Measurements from ENCODE around the gene MXD4.

MXD4 gene

DNA sequence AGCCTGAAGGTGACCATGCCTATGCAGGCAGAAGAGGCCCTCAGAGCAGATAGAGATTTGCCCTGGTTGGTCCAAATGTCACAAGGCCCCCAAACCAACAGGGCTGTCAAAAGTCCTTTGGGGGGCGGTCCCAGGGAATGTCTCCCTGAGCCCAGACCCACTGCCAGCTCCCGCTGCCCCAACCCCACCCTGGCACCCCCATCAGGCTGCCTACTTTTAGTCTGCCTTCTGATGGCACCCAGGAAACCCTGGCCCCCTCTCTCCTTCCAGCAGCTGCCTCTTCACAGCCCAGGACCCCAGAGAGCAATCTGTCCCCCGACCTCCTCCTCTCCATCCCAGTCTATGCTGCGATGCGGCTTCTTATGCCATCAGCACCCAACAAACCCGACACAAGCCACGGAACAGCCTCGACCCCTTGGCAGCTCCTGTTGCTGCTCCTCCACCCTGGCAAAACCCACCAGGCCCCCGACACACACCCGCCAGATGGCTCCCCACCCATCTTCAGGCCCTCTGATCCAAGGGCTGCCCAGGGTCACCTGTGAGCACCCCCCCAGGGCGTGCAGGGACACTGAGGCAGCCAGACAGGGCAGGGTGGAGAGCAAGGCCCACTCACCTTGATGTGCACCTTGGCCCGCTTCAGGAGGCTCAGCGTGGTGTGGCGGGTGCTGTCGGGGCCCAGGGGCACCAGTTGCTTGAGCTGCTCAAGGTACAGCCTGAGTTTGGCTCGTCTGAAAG is 9.9 kb downstream of the MXD4 start:
- POLR2A ChIA-PET = interaction anchor here (1.0 to 1.6 kb wide), 3 partner anchors 8 to 10 kb away, joined by 3 to 6 read pairs (median 3); partner anchors contain the start of gene MXD4
- CTCF ChIA-PET = no interaction called here
- DNase-seq (ENCODE audit: extremely low spot score) = no peak
- no peak for TF ChIP-seq FOXK2 (IDR thresholded peaks at IDR 0.05)
- no peak for TF ChIP-seq SP1 (IDR thresholded peaks at IDR 0.05)
- TF ChIP-seq HDGF (IDR thresholded peaks at IDR 0.05; ENCODE audit: borderline replicate concordance) = no peak
- no peak for TF ChIP-seq FOXM1 (IDR thresholded peaks at IDR 0.05; ENCODE audit: borderline replicate concordance)
- TF ChIP-seq NFRKB (IDR thresholded peaks at IDR 0.05) = no peak
- no peak for TF ChIP-seq SUZ12 (IDR thresholded peaks at IDR 0.05)
- no peak for TF ChIP-seq ZNF384 (IDR thresholded peaks at IDR 0.05)
- no peak for TF ChIP-seq L3MBTL2 (conservative IDR thresholded peaks at IDR 0.05)
- no peak for TF ChIP-seq LEF1 (IDR thresholded peaks at IDR 0.05; ENCODE audit: borderline replicate concordance)
- TF ChIP-seq BHLHE40 (IDR thresholded peaks at IDR 0.05; ENCODE audit: borderline replicate concordance) = no peak
- TF ChIP-seq TARDBP (IDR thresholded peaks at IDR 0.05) = no peak
- no peak for TF ChIP-seq ARNT (IDR thresholded peaks at IDR 0.05)
- no peak for TF ChIP-seq CTBP1 (IDR thresholded peaks at IDR 0.05; ENCODE audit: borderline replicate concordance)
- TF ChIP-seq ELF4 (IDR thresholded peaks at IDR 0.05) = no peak
- TF ChIP-seq, protein P1, sequence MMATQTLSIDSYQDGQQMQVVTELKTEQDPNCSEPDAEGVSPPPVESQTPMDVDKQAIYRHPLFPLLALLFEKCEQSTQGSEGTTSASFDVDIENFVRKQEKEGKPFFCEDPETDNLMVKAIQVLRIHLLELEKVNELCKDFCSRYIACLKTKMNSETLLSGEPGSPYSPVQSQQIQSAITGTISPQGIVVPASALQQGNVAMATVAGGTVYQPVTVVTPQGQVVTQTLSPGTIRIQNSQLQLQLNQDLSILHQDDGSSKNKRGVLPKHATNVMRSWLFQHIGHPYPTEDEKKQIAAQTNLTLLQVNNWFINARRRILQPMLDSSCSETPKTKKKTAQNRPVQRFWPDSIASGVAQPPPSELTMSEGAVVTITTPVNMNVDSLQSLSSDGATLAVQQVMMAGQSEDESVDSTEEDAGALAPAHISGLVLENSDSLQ (IDR thresholded peaks at IDR 0.05) = no peak

DNA sequence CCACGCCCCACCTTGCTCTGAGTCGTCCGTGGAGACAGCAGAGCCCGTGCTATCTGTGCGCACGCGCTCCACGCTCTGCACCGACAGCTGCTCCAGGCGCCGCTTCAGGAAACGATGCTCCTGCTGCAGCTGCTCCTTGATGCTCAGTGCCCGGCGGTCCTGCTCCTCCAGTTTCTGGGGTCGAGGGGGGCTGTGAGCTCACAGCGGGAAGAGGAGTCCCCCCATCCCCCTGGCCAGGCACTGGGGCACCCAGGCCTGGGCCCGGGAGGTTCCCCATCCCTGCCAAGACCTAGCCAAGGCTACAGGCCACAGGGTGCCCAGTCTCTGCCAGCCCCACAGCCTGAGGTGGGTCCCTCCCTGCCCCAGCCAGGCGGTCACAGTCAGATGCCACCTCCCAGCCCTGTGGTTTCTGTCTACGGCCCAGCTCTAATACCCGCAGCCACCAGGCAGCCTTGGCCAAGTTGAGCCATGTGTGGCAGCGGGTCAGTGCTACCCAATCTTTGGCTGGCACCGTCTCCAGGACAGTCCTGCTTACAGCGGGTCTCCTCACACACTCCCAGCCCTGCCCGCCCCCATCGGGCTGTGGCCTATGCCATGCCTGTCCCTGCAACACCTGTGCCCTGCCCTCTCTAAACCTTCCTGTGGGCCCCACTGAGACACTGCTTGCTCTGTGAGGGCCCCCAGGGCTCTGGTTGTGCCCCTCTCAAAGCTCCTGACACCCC is 10.7 kb downstream of the MXD4 start:
- TF ChIP-seq LEF1 (IDR thresholded peaks at IDR 0.05; ENCODE audit: borderline replicate concordance) (no peak), BHLHE40 (IDR thresholded peaks at IDR 0.05; ENCODE audit: borderline replicate concordance) (no peak), TARDBP (IDR thresholded peaks at IDR 0.05) (no peak), ARNT (IDR thresholded peaks at IDR 0.05) (no peak), L3MBTL2 (conservative IDR thresholded peaks at IDR 0.05) (no peak), FOXM1 (IDR thresholded peaks at IDR 0.05; ENCODE audit: borderline replicate concordance) (no peak), FOXA1 (IDR thresholded peaks at IDR 0.05) (no peak), SP1 (IDR thresholded peaks at IDR 0.05) (no peak), ZNF384 (IDR thresholded peaks at IDR 0.05) (no peak), CTBP1 (IDR thresholded peaks at IDR 0.05; ENCODE audit: borderline replicate concordance) (no peak), ELF4 (IDR thresholded peaks at IDR 0.05) (no peak), FOXK2 (IDR thresholded peaks at IDR 0.05) (no peak), HDGF (IDR thresholded peaks at IDR 0.05; ENCODE audit: borderline replicate concordance) (no peak), SUZ12 (IDR thresholded peaks at IDR 0.05) (no peak), NFRKB (IDR thresholded peaks at IDR 0.05) (no peak)
- TF ChIP-seq, protein P1 (IDR thresholded peaks at IDR 0.05) = no peak
- CTCF ChIA-PET = no interaction called here
- POLR2A ChIA-PET = interaction anchor here (1.0 to 1.6 kb wide), 3 partner anchors 9 to 11 kb away, joined by 3 to 6 read pairs (median 3); partner anchors contain the start of gene MXD4
- DNase-seq (ENCODE audit: extremely low spot score) = no peak

DNA sequence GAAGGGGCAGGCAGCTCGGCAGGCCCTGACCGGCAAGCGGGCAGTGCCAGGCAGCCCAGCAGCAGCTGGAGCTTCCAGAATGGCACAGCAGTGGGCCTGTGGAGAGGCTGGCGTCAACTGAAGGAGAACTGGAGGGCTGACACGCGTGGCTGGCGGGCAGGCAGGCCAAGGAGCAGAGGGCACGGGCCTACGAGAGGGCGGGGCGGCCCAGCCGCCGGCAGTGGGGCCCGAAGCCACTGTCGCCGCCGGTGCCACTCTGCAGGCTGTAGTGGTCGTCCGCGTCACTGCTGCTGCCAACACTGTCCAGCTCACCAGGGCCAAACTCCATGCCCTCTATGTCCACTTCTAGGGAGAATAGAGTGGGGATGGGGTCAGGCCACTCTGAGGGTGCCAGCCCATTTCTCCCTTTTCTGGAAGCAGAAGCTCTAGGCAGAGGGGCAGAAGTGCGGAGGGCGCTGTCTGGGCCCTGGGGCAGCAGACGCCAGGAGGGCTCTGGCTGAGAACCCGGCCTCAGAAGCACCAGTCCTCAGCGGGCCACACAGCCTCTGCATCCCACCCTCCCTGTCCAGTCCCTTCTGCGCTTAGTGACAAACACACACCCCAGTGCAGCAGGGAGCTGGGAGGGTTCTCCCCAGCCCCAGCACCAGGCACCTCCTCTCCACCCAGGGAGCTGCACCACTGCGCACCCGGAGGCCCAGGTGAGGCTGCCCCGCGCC is 11.4 kb downstream of the MXD4 start:
- POLR2A ChIA-PET = interaction anchor here (1.6 kb wide), 1 partner anchor 12 kb away, joined by 6 read pairs; the partner anchor contains the start of gene MXD4
- CTCF ChIA-PET = no interaction called here
- TF ChIP-seq CTBP1 (IDR thresholded peaks at IDR 0.05; ENCODE audit: borderline replicate concordance) (no peak), HDGF (IDR thresholded peaks at IDR 0.05; ENCODE audit: borderline replicate concordance) (no peak), SP1 (IDR thresholded peaks at IDR 0.05) (no peak), ELF4 (IDR thresholded peaks at IDR 0.05) (no peak), L3MBTL2 (conservative IDR thresholded peaks at IDR 0.05) (no peak), FOXM1 (IDR thresholded peaks at IDR 0.05; ENCODE audit: borderline replicate concordance) (no peak), ARNT (IDR thresholded peaks at IDR 0.05) (no peak), BHLHE40 (IDR thresholded peaks at IDR 0.05; ENCODE audit: borderline replicate concordance) (no peak), LEF1 (IDR thresholded peaks at IDR 0.05; ENCODE audit: borderline replicate concordance) (no peak), FOXA1 (IDR thresholded peaks at IDR 0.05) (no peak), FOXK2 (IDR thresholded peaks at IDR 0.05) (no peak), ZNF384 (IDR thresholded peaks at IDR 0.05) (no peak), NFRKB (IDR thresholded peaks at IDR 0.05) (no peak)
- TF ChIP-seq, protein P1 (IDR thresholded peaks at IDR 0.05) = no peak
- no peak for DNase-seq (ENCODE audit: extremely low spot score)

DNA sequence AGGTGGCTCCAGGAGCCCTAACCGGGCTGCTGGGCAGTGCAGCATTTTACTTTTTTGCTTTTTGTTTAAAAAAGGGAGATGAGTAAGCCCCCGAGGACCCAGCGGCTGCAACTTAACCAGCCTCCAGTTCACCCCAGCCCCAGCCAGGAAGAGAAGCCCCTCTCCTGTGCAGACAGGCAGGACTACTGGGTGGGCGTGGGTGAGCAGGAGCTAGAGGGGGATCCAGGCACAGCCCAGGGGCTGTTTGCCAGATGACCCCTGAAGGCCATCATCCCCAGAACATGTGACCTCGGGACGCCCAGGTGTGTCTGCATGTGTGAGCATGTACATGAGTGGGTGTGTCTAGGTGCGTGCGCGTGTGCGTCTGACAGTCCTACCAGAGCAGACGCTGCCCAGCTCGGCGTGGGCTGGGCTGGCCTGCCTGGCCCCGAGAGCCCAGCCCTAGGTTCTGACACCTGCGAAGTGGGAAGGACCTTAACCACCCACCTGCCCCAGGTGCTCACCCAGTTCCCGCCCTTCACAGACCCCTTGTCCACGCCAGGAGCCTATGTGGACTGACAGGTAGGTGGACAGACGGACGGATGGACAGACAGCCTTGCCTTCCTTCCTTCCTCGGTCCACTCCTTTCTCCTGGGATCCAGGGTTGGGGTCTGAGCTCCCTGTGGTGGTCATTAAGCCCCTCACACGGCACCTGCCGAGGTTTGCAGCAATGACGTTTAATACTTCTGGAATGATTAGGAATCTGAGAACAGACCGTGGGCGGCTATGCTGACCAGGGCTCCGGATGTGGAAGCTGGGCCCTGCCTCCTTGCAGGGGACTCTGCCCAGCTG is 12.2 kb downstream of the MXD4 start:
- ChIA-PET CTCF (no interaction called here), POLR2A (interaction anchor here (0.6 kb wide), 1 partner anchor 13 kb away, joined by 3 read pairs; no protein-coding TSS in a partner anchor)
- TF ChIP-seq LEF1 (IDR thresholded peaks at IDR 0.05; ENCODE audit: borderline replicate concordance) = no peak
- DNase-seq (ENCODE audit: extremely low spot score) = no peak
